Measurements from ENCODE around the gene HIP1. TPM values are rescaled to one million over a fixed set of nuclear protein-coding genes. Genes with fewer than 3 reads are reported as not detected.
"Not testable (repeated sequence)": the region's sequence is repeated elsewhere in the genome, so short reads cannot be mapped to it uniquely, and the experiment has no call there.

The HIP1 gene
- total RNA-seq, 4 donors from 2014 or later, result 2.3 to 38.8 (median 6.9) TPM

- Histone ChIP-seq H3K27me3 (no peaks in the 10 kb centered on the region), H3K4me1 (no peaks in the 10 kb centered on the region), H3K4me3 (no peak overlapping the region), H3K36me3 (no peaks in the 10 kb centered on the region), H3K9me3 (no peaks in the 10 kb centered on the region), H3K27ac (no peak overlapping the region)
- DNase-seq, result no peak
- TF ChIP-seq CTCF (IDR thresholded peaks at IDR 0.05), result no peak
- no peak for TF ChIP-seq POLR2A (IDR thresholded peaks at IDR 0.05)
These were observed 20.2 kb downstream of the HIP1 start for GRCh38 chr7:75718390-75719031.

- DNase-seq, H3K27me3 ChIP-seq, H3K9me3 ChIP-seq, H3K4me1 ChIP-seq, H3K4me3 ChIP-seq, H3K27ac ChIP-seq, H3K36me3 ChIP-seq: not testable (repeated sequence)
These were observed 21.0 kb downstream of the HIP1 start for GRCh38 chr7:75717746-75718145.

- no peak for TF ChIP-seq CTCF (IDR thresholded peaks at IDR 0.05)
- no peak for TF ChIP-seq POLR2A (IDR thresholded peaks at IDR 0.05)
- Histone ChIP-seq H3K36me3 (no peaks in the 10 kb centered on the region), H3K4me3 (no peak overlapping the region), H3K9me3 (no peaks in the 10 kb centered on the region), H3K27ac (no peak overlapping the region), H3K4me1 (peaks cover 0 to 12% (median 0%) of the 10 kb centered on the region in 4 donors), H3K27me3 (no peaks in the 10 kb centered on the region)
- no peak for DNase-seq
These were observed 21.6 kb downstream of the HIP1 start for GRCh38 chr7:75716992-75717626.

- Histone ChIP-seq H3K4me1 (peaks cover 0 to 22% (median 0%) of the 10 kb centered on the region in 4 donors), H3K27ac (no peak overlapping the region), H3K4me3 (no peak overlapping the region), H3K36me3 (no peaks in the 10 kb centered on the region), H3K27me3 (no peaks in the 10 kb centered on the region), H3K9me3 (no peaks in the 10 kb centered on the region)
- no peak for DNase-seq
- no peak for TF ChIP-seq CTCF (IDR thresholded peaks at IDR 0.05)
- TF ChIP-seq POLR2A (IDR thresholded peaks at IDR 0.05), result no peak
These were observed 22.9 kb downstream of the HIP1 start for GRCh38 chr7:75715864-75716263.

GRCh38 chr7:75712517-75713361, 26.0 kb downstream of the HIP1 start:
- Histone ChIP-seq H3K4me3 (no peak overlapping the region), H3K27ac (peak overlapping the region in 2 of 4 donors; percentile 8 to 35), H3K9me3 (peaks cover 0 to 18% (median 4%) of the 10 kb centered on the region in 4 donors), H3K27me3 (no peaks in the 10 kb centered on the region), H3K36me3 (no peaks in the 10 kb centered on the region), H3K4me1 (peaks cover 0 to 22% (median 0%) of the 10 kb centered on the region in 4 donors)
- no peak for DNase-seq
- TF ChIP-seq CTCF (IDR thresholded peaks at IDR 0.05) (no peak), POLR2A (IDR thresholded peaks at IDR 0.05) (no peak)

All from Peyer's patch (tissue), 4 donors.